Measurements from ENCODE around the gene ZNF516. TPM values are rescaled to one million over a fixed set of nuclear protein-coding genes. Genes with fewer than 3 reads are reported as not detected.

Gene ZNF516
- total and polyA plus RNA-seq, 8 donors, result 5.4 to 21.3 (median 12.7) TPM

DNA sequence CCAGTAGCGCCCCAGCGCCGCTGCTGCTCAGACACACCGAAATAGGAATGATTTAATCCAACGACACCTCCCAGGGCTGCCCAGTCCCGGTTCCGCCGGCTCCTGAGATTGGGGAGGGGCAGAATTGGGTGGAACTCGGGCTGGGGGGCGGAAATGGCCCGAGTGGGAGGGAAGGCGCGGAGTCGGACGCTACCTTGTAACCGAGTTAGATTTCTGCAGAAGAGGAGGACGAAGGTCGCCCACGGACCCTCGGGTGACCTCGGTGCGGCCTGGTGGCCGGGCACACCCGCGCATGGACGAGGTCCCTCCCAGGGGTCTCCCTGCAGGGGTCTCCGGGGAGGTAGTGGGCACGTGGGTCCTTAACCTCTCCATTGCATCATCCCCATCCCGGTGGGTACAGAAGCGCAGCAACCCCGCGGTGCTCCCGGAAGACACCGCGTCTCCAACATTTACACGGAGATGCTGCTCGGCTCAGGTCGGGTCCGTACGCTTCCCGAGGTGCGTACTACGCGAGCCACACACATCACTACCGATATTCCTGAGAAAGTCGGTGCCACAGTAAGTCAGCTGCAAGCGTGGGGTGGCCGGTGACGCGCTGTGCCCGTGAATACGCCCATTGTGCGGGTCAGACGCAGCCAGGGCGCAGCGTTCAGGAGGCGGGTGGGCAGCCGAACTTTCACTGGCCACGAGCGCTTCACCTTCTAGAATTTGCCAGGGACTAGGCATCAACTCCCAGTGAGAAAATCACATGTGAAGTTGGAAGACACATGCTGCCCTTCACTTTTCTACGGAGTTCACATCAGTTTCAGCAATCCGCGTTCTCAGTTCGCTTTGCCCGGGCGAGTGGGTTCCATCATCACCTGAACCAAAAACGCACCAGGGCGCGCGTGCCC is 3.0 kb downstream of the ZNF516 start:
- Histone ChIP-seq H3K27ac (peak overlapping the region; percentile 64 to 88 (median 81)), H3K4me3 (peak overlapping the region; percentile 52 to 75 (median 62)), H3K4me1 (peaks cover 6 to 23% (median 7%) of the 10 kb centered on the region in 3 donors), H3K36me3 (no peaks in the 10 kb centered on the region), H3K27me3 (no peaks in the 10 kb centered on the region), H3K9me3 (no peaks in the 10 kb centered on the region)
- TF ChIP-seq, protein P1, sequence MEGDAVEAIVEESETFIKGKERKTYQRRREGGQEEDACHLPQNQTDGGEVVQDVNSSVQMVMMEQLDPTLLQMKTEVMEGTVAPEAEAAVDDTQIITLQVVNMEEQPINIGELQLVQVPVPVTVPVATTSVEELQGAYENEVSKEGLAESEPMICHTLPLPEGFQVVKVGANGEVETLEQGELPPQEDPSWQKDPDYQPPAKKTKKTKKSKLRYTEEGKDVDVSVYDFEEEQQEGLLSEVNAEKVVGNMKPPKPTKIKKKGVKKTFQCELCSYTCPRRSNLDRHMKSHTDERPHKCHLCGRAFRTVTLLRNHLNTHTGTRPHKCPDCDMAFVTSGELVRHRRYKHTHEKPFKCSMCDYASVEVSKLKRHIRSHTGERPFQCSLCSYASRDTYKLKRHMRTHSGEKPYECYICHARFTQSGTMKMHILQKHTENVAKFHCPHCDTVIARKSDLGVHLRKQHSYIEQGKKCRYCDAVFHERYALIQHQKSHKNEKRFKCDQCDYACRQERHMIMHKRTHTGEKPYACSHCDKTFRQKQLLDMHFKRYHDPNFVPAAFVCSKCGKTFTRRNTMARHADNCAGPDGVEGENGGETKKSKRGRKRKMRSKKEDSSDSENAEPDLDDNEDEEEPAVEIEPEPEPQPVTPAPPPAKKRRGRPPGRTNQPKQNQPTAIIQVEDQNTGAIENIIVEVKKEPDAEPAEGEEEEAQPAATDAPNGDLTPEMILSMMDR (IDR thresholded peaks at IDR 0.05), result no peak
- DNase-seq (peak; percentile 23 to 73 (median 52)), FAIRE-seq (no peak), ATAC-seq (peak; percentile 21 to 49 (median 38))
- intact Hi-C loops (cut with DNase I), result no loop called here
- WGBS, 2 donors, result 0 to 1% methylated on average over 62 to 70 of the region's 70 CpGs

- FAIRE-seq, result no peak
- no peaks in the 10 kb centered on the region for H3K27me3 ChIP-seq
- intact Hi-C loops (cut with DNase I), result no loop called here
- H3K9me3 ChIP-seq, result no peaks in the 10 kb centered on the region
- H3K36me3 ChIP-seq, result no peaks in the 10 kb centered on the region
- H3K27ac ChIP-seq, result peak overlapping the region; percentile 64 to 88 (median 81)
- TF ChIP-seq, protein P1 (IDR thresholded peaks at IDR 0.05), result no peak
- peak; percentile 33 to 58 (median 46) for ATAC-seq
- 0 to 1% methylated on average over 5 to 22 of the region's 31 CpGs for WGBS, 2 donors
- peak overlapping the region; percentile 52 to 75 (median 62) for H3K4me3 ChIP-seq
- peak; percentile 78 to 90 (median 88) for DNase-seq
- H3K4me1 ChIP-seq, result peaks cover 6 to 23% (median 7%) of the 10 kb centered on the region in 3 donors
Observed at GRCh38 chr18:76491473-76491775, 3.6 kb downstream of the ZNF516 start.

- TF ChIP-seq, protein P1 (IDR thresholded peaks at IDR 0.05), result no peak
- Histone ChIP-seq H3K36me3 (no peaks in the 10 kb centered on the region), H3K9me3 (no peaks in the 10 kb centered on the region), H3K27ac (peak overlapping the region; percentile 22 to 83 (median 81)), H3K4me3 (peak overlapping the region; percentile 52 to 75 (median 60)), H3K27me3 (no peaks in the 10 kb centered on the region), H3K4me1 (peaks cover 6 to 23% (median 7%) of the 10 kb centered on the region in 3 donors)
- peak; percentile 64 to 88 (median 80) for DNase-seq
- FAIRE-seq, result no peak
- 0 to 1% methylated on average over 30 to 61 of the region's 73 CpGs for whole genome bisulfite sequencing, 2 donors
- intact Hi-C loops (cut with DNase I), result no loop called here
- ATAC-seq, result peak in 3 of 4 donors; percentile 20 to 39 (median 38)
Observed at GRCh38 chr18:76490670-76491472, 4.2 kb downstream of the ZNF516 start.

- peak overlapping the region in 2 of 4 donors; percentile 52 to 75 for H3K4me3 ChIP-seq
- FAIRE-seq, result no peak
Observed at GRCh38 chr18:76490033-76490432, 5.0 kb downstream of the ZNF516 start.

More at GRCh38 chr18:76490033-76490432, 5.0 kb downstream of the ZNF516 start:
- Histone ChIP-seq H3K4me1 (peaks cover 6 to 23% (median 7%) of the 10 kb centered on the region in 3 donors), H3K9me3 (no peaks in the 10 kb centered on the region), H3K27ac (peak overlapping the region in 1 of 4 donors; percentile 83), H3K27me3 (no peaks in the 10 kb centered on the region), H3K36me3 (no peaks in the 10 kb centered on the region)
- TF ChIP-seq, protein P1 (IDR thresholded peaks at IDR 0.05), result no peak
- 41 to 54% methylated on average over 5 of the region's 5 CpGs for WGBS, 2 donors
- ATAC-seq, result no peak
- no peak for DNase-seq
- intact Hi-C loops (cut with DNase I), result no loop called here
